ENCODE measurements around the gene TMEM238. TPM values are rescaled to one million over a fixed set of nuclear protein-coding genes. Genes with fewer than 3 reads are reported as not detected.

TMEM238 gene
- total RNA-seq, 1 donor from 2014 or later, result not detected

DNA sequence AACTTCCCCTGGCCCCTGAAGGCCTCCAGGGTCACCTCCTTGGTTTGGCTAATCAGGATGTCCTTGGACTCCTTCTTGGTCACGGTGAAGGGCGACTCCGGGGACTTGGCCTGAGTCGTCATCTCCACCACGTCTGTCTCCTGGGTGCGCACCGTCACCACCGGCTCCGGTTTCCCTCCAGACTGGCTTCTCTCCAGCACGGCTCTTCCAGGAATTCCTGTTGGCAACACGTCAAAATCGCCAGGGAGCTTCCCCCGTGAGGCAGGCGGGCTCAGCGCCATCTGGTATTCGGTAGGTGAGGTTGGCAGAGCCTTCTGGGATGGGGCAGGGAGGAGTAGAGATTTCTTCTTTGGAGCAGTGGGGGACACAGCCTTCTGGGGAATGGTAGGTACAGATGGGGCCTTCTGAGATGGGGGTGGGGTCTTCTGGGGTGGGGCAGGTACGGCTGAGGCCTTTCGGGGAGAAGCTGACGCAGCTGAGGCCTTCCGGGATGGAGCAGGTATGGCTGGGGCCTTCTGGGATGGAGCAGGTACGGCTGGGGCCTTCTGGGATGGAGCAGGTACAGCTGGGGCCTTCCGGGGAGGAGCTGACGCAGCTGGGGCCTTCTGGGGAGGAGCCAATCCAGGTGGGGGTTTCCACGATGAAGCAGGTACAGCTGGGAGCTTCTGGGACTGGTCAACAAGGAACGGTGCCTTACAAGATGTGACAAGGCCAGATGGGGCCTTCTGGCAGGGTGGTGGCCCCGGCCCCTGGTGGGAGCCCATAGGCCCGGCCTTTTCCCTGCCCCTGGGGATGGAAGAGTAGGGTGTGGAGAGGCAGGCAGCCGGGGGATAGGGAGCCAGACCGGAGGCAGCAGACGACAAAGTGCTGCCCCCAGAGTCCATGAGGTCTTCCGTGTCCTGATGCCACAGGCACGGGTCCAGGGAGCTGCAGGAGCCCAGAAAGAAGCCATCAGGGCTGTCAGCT, 24.9 kb downstream of the TMEM238 start:
- H3K27me3 ChIP-seq (ENCODE audit: control insufficient read depth in 3 of 3, insufficient read depth in 3 of 3, low read length in 3 of 3), result peaks cover 17 to 21% (median 18%) of the 10 kb centered on the region in 3 donors

GRCh38 chr19:55358493-55358892, 25.6 kb downstream of the TMEM238 start:
- peaks cover 3 to 5% (median 4%) of the 10 kb centered on the region in 3 donors for H3K4me1 ChIP-seq (ENCODE audit: control insufficient read depth in 3 of 3, insufficient read depth in 3 of 3, low read length in 3 of 3)
- H3K9me3 ChIP-seq (ENCODE audit: control insufficient read depth in 3 of 3, low read length in 3 of 3), result no peaks in the 10 kb centered on the region
- H3K4me3 ChIP-seq (ENCODE audit: low read length in 3 of 3), result no peak overlapping the region
- no peaks in the 10 kb centered on the region for H3K36me3 ChIP-seq (ENCODE audit: control insufficient read depth in 3 of 3, insufficient read depth in 3 of 3, low read length in 3 of 3)
- peaks cover 22 to 24% (median 24%) of the 10 kb centered on the region in 3 donors for H3K27me3 ChIP-seq (ENCODE audit: control insufficient read depth in 3 of 3, insufficient read depth in 3 of 3, low read length in 3 of 3)
- no peak overlapping the region for H3K9ac ChIP-seq (ENCODE audit: low read depth in 1 of 3, low read length in 3 of 3)
- no peak overlapping the region for H3K27ac ChIP-seq (ENCODE audit: low read depth, low read length)

More for the DNA sequence above, 24.9 kb downstream of the TMEM238 start:
- Histone ChIP-seq H3K9me3 (ENCODE audit: control insufficient read depth in 3 of 3, low read length in 3 of 3) (no peaks in the 10 kb centered on the region), H3K27ac (ENCODE audit: low read depth, low read length) (no peak overlapping the region), H3K4me1 (ENCODE audit: control insufficient read depth in 3 of 3, insufficient read depth in 3 of 3, low read length in 3 of 3) (no peaks in the 10 kb centered on the region), H3K4me3 (ENCODE audit: low read length in 3 of 3) (no peak overlapping the region), H3K36me3 (ENCODE audit: control insufficient read depth in 3 of 3, insufficient read depth in 3 of 3, low read length in 3 of 3) (no peaks in the 10 kb centered on the region), H3K9ac (ENCODE audit: low read depth in 1 of 3, low read length in 3 of 3) (no peak overlapping the region)

- no peak overlapping the region for H3K27ac ChIP-seq (ENCODE audit: low read depth, low read length)
- H3K4me1 ChIP-seq (ENCODE audit: control insufficient read depth in 3 of 3, insufficient read depth in 3 of 3, low read length in 3 of 3), result peaks cover 8 to 10% (median 10%) of the 10 kb centered on the region in 3 donors
- peaks cover 52 to 54% (median 53%) of the 10 kb centered on the region in 3 donors for H3K27me3 ChIP-seq (ENCODE audit: control insufficient read depth in 3 of 3, insufficient read depth in 3 of 3, low read length in 3 of 3)
- H3K9me3 ChIP-seq (ENCODE audit: control insufficient read depth in 3 of 3, low read length in 3 of 3), result no peaks in the 10 kb centered on the region
- no peak overlapping the region for H3K9ac ChIP-seq (ENCODE audit: low read depth in 1 of 3, low read length in 3 of 3)
- no peaks in the 10 kb centered on the region for H3K36me3 ChIP-seq (ENCODE audit: control insufficient read depth in 3 of 3, insufficient read depth in 3 of 3, low read length in 3 of 3)
- no peak overlapping the region for H3K4me3 ChIP-seq (ENCODE audit: low read length in 3 of 3)
These were observed 28.8 kb downstream of the TMEM238 start for GRCh38 chr19:55355213-55355821.

GRCh38 chr19:55354698-55355212, 29.3 kb downstream of the TMEM238 start, which contains the start of gene COX6B2:
COX6B2 (minus strand) TSS chr19:55354719; CDS start chr19:55354521, 198 bp downstream.
- Histone ChIP-seq H3K27me3 (ENCODE audit: control insufficient read depth in 3 of 3, insufficient read depth in 3 of 3, low read length in 3 of 3) (peaks cover 52 to 56% (median 55%) of the 10 kb centered on the region in 3 donors), H3K36me3 (ENCODE audit: control insufficient read depth in 3 of 3, insufficient read depth in 3 of 3, low read length in 3 of 3) (no peaks in the 10 kb centered on the region), H3K27ac (ENCODE audit: low read depth, low read length) (no peak within 1 kb of the TSS), H3K9ac (ENCODE audit: low read depth in 1 of 3, low read length in 3 of 3) (no peak within 1 kb of the TSS), H3K9me3 (ENCODE audit: control insufficient read depth in 3 of 3, low read length in 3 of 3) (no peaks in the 10 kb centered on the region), H3K4me1 (ENCODE audit: control insufficient read depth in 3 of 3, insufficient read depth in 3 of 3, low read length in 3 of 3) (peaks cover 8 to 10% (median 10%) of the 10 kb centered on the region in 3 donors), H3K4me3 (ENCODE audit: low read length in 3 of 3) (peak within 1 kb of the TSS; percentile 30 to 60 (median 45))

DNA sequence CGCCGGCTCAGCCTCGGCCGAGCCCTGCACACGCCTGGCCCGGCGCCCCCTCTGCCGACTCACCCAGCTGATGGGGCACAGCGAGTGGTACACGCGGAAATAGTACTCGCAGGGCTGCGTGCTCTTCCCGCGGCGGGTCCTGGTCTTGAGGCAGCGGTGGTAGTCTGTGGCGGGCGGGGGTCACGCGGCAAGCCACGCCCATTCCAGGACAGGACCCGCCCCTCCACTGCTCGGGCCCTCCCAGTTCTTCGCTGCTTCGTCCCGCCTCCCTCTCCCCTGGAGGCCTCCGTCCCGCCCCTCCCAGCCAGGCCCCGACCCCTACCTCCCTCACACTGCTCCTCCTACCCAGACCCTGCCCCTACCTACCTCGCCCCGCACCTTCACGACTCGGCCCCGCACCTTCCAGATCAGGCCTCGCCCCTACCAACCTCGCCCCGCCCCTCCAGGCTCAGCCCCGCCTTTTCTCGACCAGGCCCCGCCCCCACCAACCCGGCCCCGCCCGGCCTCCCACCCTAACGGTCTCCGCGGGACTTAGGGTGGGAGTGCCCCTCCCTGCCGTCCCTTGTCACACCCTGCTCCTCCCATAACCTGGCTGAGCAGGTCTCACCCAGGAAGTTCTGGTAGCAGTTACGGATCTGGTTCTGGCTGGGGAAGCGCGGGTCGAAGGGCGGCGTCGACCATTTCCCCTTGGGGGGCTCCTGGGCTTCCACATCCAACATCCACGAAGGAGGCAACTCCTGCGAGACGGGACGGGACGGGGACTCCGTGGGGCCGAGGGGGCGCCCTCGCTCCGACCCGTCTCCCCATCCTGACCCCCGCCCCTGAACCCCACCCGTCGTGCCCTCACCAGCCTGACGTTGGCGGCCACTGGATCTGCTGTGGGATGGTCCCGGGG, 30.0 kb downstream of the TMEM238 start:
- H3K27ac ChIP-seq (ENCODE audit: low read depth, low read length), result no peak overlapping the region
- no peaks in the 10 kb centered on the region for H3K9me3 ChIP-seq (ENCODE audit: control insufficient read depth in 3 of 3, low read length in 3 of 3)
- H3K36me3 ChIP-seq (ENCODE audit: control insufficient read depth in 3 of 3, insufficient read depth in 3 of 3, low read length in 3 of 3), result no peaks in the 10 kb centered on the region
- H3K9ac ChIP-seq (ENCODE audit: low read depth in 1 of 3, low read length in 3 of 3), result no peak overlapping the region
- peaks cover 52 to 56% (median 55%) of the 10 kb centered on the region in 3 donors for H3K27me3 ChIP-seq (ENCODE audit: control insufficient read depth in 3 of 3, insufficient read depth in 3 of 3, low read length in 3 of 3)
- H3K4me3 ChIP-seq (ENCODE audit: low read length in 3 of 3), result peak overlapping the region; percentile 30 to 60 (median 45)
- H3K4me1 ChIP-seq (ENCODE audit: control insufficient read depth in 3 of 3, insufficient read depth in 3 of 3, low read length in 3 of 3), result peaks cover 8 to 10% (median 10%) of the 10 kb centered on the region in 3 donors

DNA sequence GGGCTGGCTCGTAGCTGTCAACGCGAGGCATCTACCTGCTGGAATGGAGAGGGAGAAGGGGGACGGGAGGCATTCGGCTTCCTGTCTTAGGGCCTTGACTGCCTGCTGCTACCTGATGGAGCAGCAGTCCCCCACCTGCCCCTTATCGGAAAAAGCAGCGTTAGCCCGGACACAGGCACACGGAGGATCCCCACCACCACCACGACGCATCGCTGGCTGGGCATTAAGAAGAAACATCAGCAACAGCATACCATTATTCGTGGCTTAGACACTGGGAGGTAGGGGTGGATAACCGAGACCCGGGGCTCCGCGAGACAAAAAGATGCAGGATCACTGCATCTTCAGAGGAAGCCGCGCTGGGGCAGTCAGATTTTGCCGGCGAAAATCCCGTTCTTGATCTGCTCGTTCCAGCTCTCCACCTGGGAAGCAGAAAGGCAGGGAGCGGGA, 30.7 kb downstream of the TMEM238 start:
- H3K4me3 ChIP-seq (ENCODE audit: low read length in 3 of 3), result peak overlapping the region; percentile 30 to 60 (median 45)
- H3K4me1 ChIP-seq (ENCODE audit: control insufficient read depth in 3 of 3, insufficient read depth in 3 of 3, low read length in 3 of 3), result peaks cover 8 to 10% (median 10%) of the 10 kb centered on the region in 3 donors
- H3K9ac ChIP-seq (ENCODE audit: low read depth in 1 of 3, low read length in 3 of 3), result no peak overlapping the region
- peaks cover 52 to 55% (median 53%) of the 10 kb centered on the region in 3 donors for H3K27me3 ChIP-seq (ENCODE audit: control insufficient read depth in 3 of 3, insufficient read depth in 3 of 3, low read length in 3 of 3)
- H3K27ac ChIP-seq (ENCODE audit: low read depth, low read length), result no peak overlapping the region
- no peaks in the 10 kb centered on the region for H3K36me3 ChIP-seq (ENCODE audit: control insufficient read depth in 3 of 3, insufficient read depth in 3 of 3, low read length in 3 of 3)
- no peaks in the 10 kb centered on the region for H3K9me3 ChIP-seq (ENCODE audit: control insufficient read depth in 3 of 3, low read length in 3 of 3)

GRCh38 chr19:55352549-55353145, 31.4 kb downstream of the TMEM238 start:
- Histone ChIP-seq H3K9me3 (ENCODE audit: control insufficient read depth in 3 of 3, low read length in 3 of 3) (no peaks in the 10 kb centered on the region), H3K9ac (ENCODE audit: low read depth in 1 of 3, low read length in 3 of 3) (no peak overlapping the region), H3K36me3 (ENCODE audit: control insufficient read depth in 3 of 3, insufficient read depth in 3 of 3, low read length in 3 of 3) (peaks cover 0 to 2% (median 0%) of the 10 kb centered on the region in 3 donors), H3K4me1 (ENCODE audit: control insufficient read depth in 3 of 3, insufficient read depth in 3 of 3, low read length in 3 of 3) (peaks cover 8 to 10% (median 10%) of the 10 kb centered on the region in 3 donors), H3K4me3 (ENCODE audit: low read length in 3 of 3) (no peak overlapping the region), H3K27me3 (ENCODE audit: control insufficient read depth in 3 of 3, insufficient read depth in 3 of 3, low read length in 3 of 3) (peaks cover 51 to 53% (median 52%) of the 10 kb centered on the region in 3 donors), H3K27ac (ENCODE audit: low read depth, low read length) (no peak overlapping the region)

DNA sequence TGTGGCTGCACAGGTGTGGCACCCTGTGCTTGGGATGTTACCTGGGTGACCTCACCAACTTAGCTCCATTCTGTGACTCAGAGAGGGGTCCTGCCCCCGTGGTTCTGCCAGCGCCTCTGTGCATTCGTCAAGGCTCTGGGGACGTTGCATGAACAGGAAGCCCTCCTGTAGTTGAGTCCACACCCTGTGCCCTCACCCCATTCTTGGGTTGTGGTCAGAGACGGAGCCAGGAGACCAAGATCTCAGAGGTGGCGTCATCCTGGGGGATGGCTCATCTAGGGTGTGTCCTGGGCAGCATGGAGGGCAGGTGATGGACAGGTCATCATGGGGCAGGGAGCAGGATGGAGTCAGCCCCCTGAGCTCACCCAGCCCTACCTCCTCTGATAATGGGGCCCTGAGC, 32.1 kb downstream of the TMEM238 start:
- H3K27ac ChIP-seq (ENCODE audit: low read depth, low read length), result no peak overlapping the region
- peaks cover 0 to 5% (median 0%) of the 10 kb centered on the region in 3 donors for H3K36me3 ChIP-seq (ENCODE audit: control insufficient read depth in 3 of 3, insufficient read depth in 3 of 3, low read length in 3 of 3)
- peaks cover 8 to 10% (median 10%) of the 10 kb centered on the region in 3 donors for H3K4me1 ChIP-seq (ENCODE audit: control insufficient read depth in 3 of 3, insufficient read depth in 3 of 3, low read length in 3 of 3)
- no peaks in the 10 kb centered on the region for H3K9me3 ChIP-seq (ENCODE audit: control insufficient read depth in 3 of 3, low read length in 3 of 3)
- H3K9ac ChIP-seq (ENCODE audit: low read depth in 1 of 3, low read length in 3 of 3), result no peak overlapping the region
- H3K27me3 ChIP-seq (ENCODE audit: control insufficient read depth in 3 of 3, insufficient read depth in 3 of 3, low read length in 3 of 3), result peaks cover 46 to 48% (median 47%) of the 10 kb centered on the region in 3 donors
- H3K4me3 ChIP-seq (ENCODE audit: low read length in 3 of 3), result no peak overlapping the region

Measured in skeletal muscle tissue (tissue), 4 donors.